ENCODE results near the gene SMG6. TPM values are rescaled to one million over a fixed set of nuclear protein-coding genes. Genes with fewer than 3 reads are reported as not detected.

SMG6 gene
- total RNA-seq, 1 experiment from 2014 or later, result 25.6 TPM

DNA sequence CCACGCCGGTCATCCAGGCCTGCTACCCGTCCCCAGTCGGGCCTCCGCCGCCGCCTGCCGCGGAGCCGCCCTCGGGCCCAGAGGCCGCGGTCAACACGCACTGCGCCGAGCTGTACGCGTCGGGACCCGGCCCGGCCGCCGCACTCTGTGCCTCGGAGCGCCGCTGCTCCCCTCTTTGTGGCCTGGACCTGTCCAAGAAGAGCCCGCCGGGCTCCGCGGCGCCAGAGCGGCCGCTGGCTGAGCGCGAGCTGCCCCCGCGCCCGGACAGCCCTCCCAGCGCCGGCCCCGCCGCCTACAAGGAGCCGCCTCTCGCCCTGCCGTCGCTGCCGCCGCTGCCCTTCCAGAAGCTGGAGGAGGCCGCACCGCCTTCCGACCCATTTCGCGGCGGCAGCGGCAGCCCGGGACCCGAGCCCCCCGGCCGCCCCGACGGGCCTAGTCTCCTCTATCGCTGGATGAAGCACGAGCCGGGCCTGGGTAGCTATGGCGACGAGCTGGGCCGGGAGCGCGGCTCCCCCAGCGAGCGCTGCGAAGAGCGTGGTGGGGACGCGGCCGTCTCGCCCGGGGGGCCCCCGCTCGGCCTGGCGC is 246.3 kb downstream of the SMG6 start (continued):
- TF ChIP-seq ESRRA (CRISPR knock-in tag; IDR thresholded peaks at IDR 0.05; ENCODE audit: borderline replicate concordance), result no peak
- TF ChIP-seq NFYB (CRISPR knock-in tag; conservative IDR thresholded peaks at IDR 0.05; ENCODE audit: low read depth), result no peak
- no peak for TF ChIP-seq GRHL2 (CRISPR knock-in tag; IDR thresholded peaks at IDR 0.05; ENCODE audit: insufficient replicate concordance, severe bottlenecking)
- TF ChIP-seq KAT7 (CRISPR knock-in tag; IDR thresholded peaks at IDR 0.05; ENCODE audit: borderline replicate concordance), result no peak

DNA sequence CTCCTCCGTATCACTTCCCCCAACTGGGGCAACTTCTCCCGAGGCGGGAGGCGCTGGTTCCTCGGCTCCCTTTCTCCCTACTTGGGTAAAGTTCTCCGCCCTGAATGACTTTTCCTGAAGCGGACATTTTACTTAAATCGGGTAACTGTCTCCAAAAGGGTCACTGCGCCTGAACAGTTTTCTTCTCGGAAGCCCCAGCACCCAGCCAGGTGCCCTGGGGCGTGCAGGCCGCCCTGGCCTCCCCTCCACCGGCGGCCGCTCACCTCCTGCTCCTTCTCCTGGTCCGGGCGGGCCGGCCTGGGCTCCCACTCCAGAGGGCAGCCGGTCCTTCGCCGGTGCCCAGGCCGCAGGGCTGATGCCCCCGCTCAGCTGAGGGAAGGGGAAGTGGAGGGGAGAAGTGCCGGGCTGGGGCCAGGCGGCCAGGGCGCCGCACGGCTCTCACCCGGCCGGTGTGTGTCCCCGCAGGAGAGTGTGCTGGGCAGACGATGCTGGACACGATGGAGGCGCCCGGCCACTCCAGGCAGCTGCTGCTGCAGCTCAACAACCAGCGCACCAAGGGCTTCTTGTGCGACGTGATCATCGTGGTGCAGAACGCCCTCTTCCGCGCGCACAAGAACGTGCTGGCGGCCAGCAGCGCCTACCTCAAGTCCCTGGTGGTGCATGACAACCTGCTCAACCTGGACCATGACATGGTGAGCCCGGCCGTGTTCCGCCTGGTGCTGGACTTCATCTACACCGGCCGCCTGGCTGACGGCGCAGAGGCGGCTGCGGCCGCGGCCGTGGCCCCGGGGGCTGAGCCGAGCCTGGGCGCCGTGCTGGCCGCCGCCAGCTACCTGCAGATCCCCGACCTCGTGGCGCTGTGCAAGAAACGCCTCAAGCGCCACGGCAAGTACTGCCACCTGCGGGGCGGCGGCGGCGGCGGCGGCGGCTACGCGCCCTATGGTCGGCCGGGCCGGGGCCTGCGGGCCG is 247.1 kb downstream of the SMG6 start:
- DNase-seq (ENCODE audit: low spot score) (peak; percentile 49), ATAC-seq (no peak)
- H3K4me1 Mint-ChIP-seq, result peaks cover 7% of the 10 kb centered on the region
- TF ChIP-seq, protein P1, sequence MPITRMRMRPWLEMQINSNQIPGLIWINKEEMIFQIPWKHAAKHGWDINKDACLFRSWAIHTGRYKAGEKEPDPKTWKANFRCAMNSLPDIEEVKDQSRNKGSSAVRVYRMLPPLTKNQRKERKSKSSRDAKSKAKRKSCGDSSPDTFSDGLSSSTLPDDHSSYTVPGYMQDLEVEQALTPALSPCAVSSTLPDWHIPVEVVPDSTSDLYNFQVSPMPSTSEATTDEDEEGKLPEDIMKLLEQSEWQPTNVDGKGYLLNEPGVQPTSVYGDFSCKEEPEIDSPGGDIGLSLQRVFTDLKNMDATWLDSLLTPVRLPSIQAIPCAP (CRISPR knock-in tag; IDR thresholded peaks at IDR 0.05), result 0 out of 2 replicates have a peak, but pooled peaks have one; percentile 47
- TF ChIP-seq, protein P2, sequence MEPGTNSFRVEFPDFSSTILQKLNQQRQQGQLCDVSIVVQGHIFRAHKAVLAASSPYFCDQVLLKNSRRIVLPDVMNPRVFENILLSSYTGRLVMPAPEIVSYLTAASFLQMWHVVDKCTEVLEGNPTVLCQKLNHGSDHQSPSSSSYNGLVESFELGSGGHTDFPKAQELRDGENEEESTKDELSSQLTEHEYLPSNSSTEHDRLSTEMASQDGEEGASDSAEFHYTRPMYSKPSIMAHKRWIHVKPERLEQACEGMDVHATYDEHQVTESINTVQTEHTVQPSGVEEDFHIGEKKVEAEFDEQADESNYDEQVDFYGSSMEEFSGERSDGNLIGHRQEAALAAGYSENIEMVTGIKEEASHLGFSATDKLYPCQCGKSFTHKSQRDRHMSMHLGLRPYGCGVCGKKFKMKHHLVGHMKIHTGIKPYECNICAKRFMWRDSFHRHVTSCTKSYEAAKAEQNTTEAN (CRISPR knock-in tag; IDR thresholded peaks at IDR 0.05), result 0 out of 2 replicates have a peak, but pooled peaks have one; percentile 39
- TF ChIP-seq, protein P3, sequence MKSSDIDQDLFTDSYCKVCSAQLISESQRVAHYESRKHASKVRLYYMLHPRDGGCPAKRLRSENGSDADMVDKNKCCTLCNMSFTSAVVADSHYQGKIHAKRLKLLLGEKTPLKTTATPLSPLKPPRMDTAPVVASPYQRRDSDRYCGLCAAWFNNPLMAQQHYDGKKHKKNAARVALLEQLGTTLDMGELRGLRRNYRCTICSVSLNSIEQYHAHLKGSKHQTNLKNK (CRISPR knock-in tag; IDR thresholded peaks at IDR 0.05), result no peak
- peak; percentile 52; the same call in 1 of the 2 replicates for TF ChIP-seq ZNF121 (CRISPR knock-in tag; IDR thresholded peaks at IDR 0.05)
- CTCF ChIA-PET, result interaction anchor here (0.9 to 6.2 kb wide), 16 partner anchors 12 to 340 kb away, joined by 3 to 229 read pairs (median 10); partner anchors contain the start of genes RTN4RL1 and SGSM2
- POLR2A ChIA-PET, result no interaction called here
- H3K9me3 Mint-ChIP-seq, result no peaks in the 10 kb centered on the region
- peaks cover 73% of the 10 kb centered on the region for H3K27me3 Mint-ChIP-seq (ENCODE audit: low read depth)
- H3K27ac Mint-ChIP-seq, result no peak overlapping the region
- H3K4me3 Mint-ChIP-seq, result peak overlapping the region; percentile 54
- no peaks in the 10 kb centered on the region for H3K36me3 Mint-ChIP-seq

DNA sequence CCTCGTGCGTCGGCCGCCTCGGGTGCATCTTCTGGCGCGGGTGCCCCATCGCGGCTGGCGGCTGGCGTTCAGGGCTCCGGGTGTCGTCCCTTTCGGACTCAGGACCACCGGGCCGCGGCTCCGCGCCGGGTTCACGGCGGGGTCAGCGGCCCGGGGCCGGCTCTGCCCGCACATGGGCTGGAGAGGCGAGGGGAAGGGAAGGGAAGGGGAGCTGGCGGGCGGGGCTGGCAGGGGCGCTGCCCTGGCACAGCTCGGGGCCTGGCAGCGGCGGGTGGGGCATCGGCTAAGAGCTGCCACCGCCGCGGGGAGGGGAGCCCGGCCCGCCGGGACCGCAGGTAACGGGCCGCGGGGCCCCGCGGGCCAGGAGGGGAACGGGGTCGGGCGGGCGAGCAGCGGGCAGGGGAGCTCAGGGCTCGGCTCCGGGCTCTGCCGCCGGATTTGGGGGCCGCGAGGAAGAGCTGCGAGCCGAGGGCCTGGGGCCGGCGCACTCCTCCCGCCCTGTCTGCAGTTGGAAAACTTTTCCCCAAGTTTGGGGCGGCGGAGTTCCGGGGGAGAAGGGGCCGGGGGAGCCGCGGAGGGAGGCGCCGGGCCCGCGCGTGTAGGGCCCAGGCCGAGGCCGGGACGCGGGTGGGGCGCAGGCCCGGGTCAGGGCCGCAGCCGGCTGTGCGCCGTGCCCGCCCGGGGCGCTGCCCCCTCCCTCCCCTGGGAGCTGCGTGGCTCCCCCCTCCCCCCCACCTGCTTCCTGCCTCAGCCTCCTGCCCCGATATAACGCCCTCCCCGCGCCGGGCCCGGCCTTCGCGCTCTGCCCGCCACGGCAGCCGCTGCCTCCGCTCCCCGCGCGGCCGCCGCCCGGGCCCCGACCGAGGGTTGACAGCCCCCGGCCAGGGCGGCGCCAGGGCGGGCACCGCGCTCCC is 248.0 kb downstream of the SMG6 start:
- ChIA-PET POLR2A (no interaction called here), CTCF (interaction anchor here (0.5 to 6.2 kb wide), 45 partner anchors 9 to 353 kb away, joined by 3 to 229 read pairs (median 6); partner anchors contain the start of genes DPH1, RTN4RL1, SGSM2 and SMG6)
- peaks cover 7% of the 10 kb centered on the region for H3K4me1 Mint-ChIP-seq
- peaks cover 76% of the 10 kb centered on the region for H3K27me3 Mint-ChIP-seq (ENCODE audit: low read depth)
- TF ChIP-seq, protein P4, sequence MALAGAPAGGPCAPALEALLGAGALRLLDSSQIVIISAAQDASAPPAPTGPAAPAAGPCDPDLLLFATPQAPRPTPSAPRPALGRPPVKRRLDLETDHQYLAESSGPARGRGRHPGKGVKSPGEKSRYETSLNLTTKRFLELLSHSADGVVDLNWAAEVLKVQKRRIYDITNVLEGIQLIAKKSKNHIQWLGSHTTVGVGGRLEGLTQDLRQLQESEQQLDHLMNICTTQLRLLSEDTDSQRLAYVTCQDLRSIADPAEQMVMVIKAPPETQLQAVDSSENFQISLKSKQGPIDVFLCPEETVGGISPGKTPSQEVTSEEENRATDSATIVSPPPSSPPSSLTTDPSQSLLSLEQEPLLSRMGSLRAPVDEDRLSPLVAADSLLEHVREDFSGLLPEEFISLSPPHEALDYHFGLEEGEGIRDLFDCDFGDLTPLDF (CRISPR knock-in tag; IDR thresholded peaks at IDR 0.05), result no peak
- TF ChIP-seq RELA (CRISPR knock-in tag; IDR thresholded peaks at IDR 0.05; ENCODE audit: borderline replicate concordance) (no peak), NFE2L1 (CRISPR knock-in tag; IDR thresholded peaks at IDR 0.05) (no peak), ZBTB21 (CRISPR knock-in tag; IDR thresholded peaks at IDR 0.05; ENCODE audit: borderline replicate concordance) (no peak), ZNF671 (CRISPR knock-in tag; IDR thresholded peaks at IDR 0.05) (no peak), ZNF121 (CRISPR knock-in tag; IDR thresholded peaks at IDR 0.05) (no peak), ETV6 (CRISPR knock-in tag; IDR thresholded peaks at IDR 0.05) (no peak), TCF7 (CRISPR knock-in tag; IDR thresholded peaks at IDR 0.05; ENCODE audit: low read depth) (no peak)
- TF ChIP-seq, protein P2 (CRISPR knock-in tag; IDR thresholded peaks at IDR 0.05), result no peak
- TF ChIP-seq, protein P5, sequence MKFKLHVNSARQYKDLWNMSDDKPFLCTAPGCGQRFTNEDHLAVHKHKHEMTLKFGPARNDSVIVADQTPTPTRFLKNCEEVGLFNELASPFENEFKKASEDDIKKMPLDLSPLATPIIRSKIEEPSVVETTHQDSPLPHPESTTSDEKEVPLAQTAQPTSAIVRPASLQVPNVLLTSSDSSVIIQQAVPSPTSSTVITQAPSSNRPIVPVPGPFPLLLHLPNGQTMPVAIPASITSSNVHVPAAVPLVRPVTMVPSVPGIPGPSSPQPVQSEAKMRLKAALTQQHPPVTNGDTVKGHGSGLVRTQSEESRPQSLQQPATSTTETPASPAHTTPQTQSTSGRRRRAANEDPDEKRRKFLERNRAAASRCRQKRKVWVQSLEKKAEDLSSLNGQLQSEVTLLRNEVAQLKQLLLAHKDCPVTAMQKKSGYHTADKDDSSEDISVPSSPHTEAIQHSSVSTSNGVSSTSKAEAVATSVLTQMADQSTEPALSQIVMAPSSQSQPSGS (CRISPR knock-in tag; IDR thresholded peaks at IDR 0.05; ENCODE audit: borderline replicate concordance, low read depth), result no peak
- TF ChIP-seq, protein P6, sequence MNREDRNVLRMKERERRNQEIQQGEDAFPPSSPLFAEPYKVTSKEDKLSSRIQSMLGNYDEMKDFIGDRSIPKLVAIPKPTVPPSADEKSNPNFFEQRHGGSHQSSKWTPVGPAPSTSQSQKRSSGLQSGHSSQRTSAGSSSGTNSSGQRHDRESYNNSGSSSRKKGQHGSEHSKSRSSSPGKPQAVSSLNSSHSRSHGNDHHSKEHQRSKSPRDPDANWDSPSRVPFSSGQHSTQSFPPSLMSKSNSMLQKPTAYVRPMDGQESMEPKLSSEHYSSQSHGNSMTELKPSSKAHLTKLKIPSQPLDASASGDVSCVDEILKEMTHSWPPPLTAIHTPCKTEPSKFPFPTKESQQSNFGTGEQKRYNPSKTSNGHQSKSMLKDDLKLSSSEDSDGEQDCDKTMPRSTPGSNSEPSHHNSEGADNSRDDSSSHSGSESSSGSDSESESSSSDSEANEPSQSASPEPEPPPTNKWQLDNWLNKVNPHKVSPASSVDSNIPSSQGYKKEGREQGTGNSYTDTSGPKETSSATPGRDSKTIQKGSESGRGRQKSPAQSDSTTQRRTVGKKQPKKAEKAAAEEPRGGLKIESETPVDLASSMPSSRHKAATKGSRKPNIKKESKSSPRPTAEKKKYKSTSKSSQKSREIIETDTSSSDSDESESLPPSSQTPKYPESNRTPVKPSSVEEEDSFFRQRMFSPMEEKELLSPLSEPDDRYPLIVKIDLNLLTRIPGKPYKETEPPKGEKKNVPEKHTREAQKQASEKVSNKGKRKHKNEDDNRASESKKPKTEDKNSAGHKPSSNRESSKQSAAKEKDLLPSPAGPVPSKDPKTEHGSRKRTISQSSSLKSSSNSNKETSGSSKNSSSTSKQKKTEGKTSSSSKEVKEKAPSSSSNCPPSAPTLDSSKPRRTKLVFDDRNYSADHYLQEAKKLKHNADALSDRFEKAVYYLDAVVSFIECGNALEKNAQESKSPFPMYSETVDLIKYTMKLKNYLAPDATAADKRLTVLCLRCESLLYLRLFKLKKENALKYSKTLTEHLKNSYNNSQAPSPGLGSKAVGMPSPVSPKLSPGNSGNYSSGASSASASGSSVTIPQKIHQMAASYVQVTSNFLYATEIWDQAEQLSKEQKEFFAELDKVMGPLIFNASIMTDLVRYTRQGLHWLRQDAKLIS (CRISPR knock-in tag; IDR thresholded peaks at IDR 0.05; ENCODE audit: borderline replicate concordance), result no peak
- no peaks in the 10 kb centered on the region for H3K36me3 Mint-ChIP-seq
- H3K4me3 Mint-ChIP-seq, result no peak overlapping the region; the same call in 1 of the 2 replicates
- H3K9me3 Mint-ChIP-seq, result no peaks in the 10 kb centered on the region
- no peak overlapping the region for H3K27ac Mint-ChIP-seq
- DNase-seq (ENCODE audit: low spot score) (no peak), ATAC-seq (no peak)

All from WTC11 (cell line).